HS-27A (cell line): Measurements from ENCODE around the gene TMEM250.

ENCODE experiments used
- DNase-seq: peaks from one replicate; pipeline ENCODE4 v3.0.0-alpha.2; 2012; ENCODE audit warnings: low read depth, missing footprints

TMEM250 gene

GRCh38 chr9:136147890-136148714 is 29.4 kb upstream of the TMEM250 start:
- DNase-seq, result no peak

GRCh38 chr9:136147038-136147889 is 28.6 kb upstream of the TMEM250 start:
- DNase-seq, result no peak

- no peak for DNase-seq
Measured at GRCh38 chr9:136146126-136147037, 27.7 kb upstream of the TMEM250 start.

- no peak for DNase-seq
Measured at GRCh38 chr9:136145580-136145979, 26.9 kb upstream of the TMEM250 start.

GRCh38 chr9:136144450-136144849 is 25.8 kb upstream of the TMEM250 start:
- no peak for DNase-seq

GRCh38 chr9:136143215-136144001 is 24.7 kb upstream of the TMEM250 start:
- DNase-seq, result no peak

- DNase-seq, result no peak
Measured at GRCh38 chr9:136142859-136143214, 24.2 kb upstream of the TMEM250 start.

GRCh38 chr9:136142414-136142796 is 23.7 kb upstream of the TMEM250 start:
- DNase-seq, result no peak

GRCh38 chr9:136141682-136142413 is 23.2 kb upstream of the TMEM250 start:
- no peak for DNase-seq

- DNase-seq, result no peak
Measured at GRCh38 chr9:136140966-136141365, 22.3 kb upstream of the TMEM250 start.

- no peak for DNase-seq
Measured at GRCh38 chr9:136140046-136140445, 21.4 kb upstream of the TMEM250 start.

GRCh38 chr9:136138566-136138965 is 19.9 kb upstream of the TMEM250 start:
- no peak for DNase-seq

GRCh38 chr9:136137321-136138265 is 18.9 kb upstream of the TMEM250 start:
- DNase-seq, result no peak

- no peak for DNase-seq
Measured at GRCh38 chr9:136136127-136136925, 17.7 kb upstream of the TMEM250 start.

GRCh38 chr9:136135326-136136126 is 16.9 kb upstream of the TMEM250 start:
- no peak for DNase-seq

GRCh38 chr9:136133959-136134484 is 15.3 kb upstream of the TMEM250 start:
- DNase-seq, result no peak

- no peak for DNase-seq
Measured at GRCh38 chr9:136133191-136133958, 14.7 kb upstream of the TMEM250 start.
